SK-N-SH treated with all-trans-retinoic acid at 6 μM for 48 hours (cell line): Measurements from ENCODE around the gene CMIP.

Experiments used
- BACH2 ChIP-seq: fragments of 250-450 bp; sonication (Bioruptor Pico); IDR thresholded peaks from 2 replicates; pipeline ENCODE4 v1.9.0; 2021; ENCODE audit warnings: mild to moderate bottlenecking, borderline replicate concordance
- CSDC2 ChIP-seq: fragments of 250-450 bp; sonication (Bioruptor Pico); IDR thresholded peaks from 2 replicates; pipeline ENCODE4 v1.5.0; 2020; ENCODE audit warnings: mild to moderate bottlenecking, moderate library complexity
- ESRRG ChIP-seq: fragments of 250-450 bp; sonication (Bioruptor Pico); IDR thresholded peaks from 2 replicates; pipeline ENCODE4 v1.6.1; 2021; ENCODE audit warnings: mild to moderate bottlenecking
- PPARA ChIP-seq: fragments of 250-450 bp; sonication (Bioruptor Pico); IDR thresholded peaks from 2 replicates; pipeline ENCODE4 v1.5.0; 2020; ENCODE audit warnings: mild to moderate bottlenecking, borderline replicate concordance
- RARB ChIP-seq: fragments of 250-450 bp; sonication (Bioruptor Pico); IDR thresholded peaks from 2 replicates; pipeline ENCODE4 v1.8.0; 2021; ENCODE audit warnings: mild to moderate bottlenecking, moderate library complexity
- ZFP30 ChIP-seq: fragments of 450-650 bp; formaldehyde crosslinking; IDR thresholded peaks from 2 replicates; pipeline ENCODE4 v1.5.0; 2022; ENCODE audit warnings: mild to moderate bottlenecking, moderate library complexity
- TF ChIP-seq, protein P1 (sequence below): fragments of 250-450 bp; sonication (Bioruptor Pico); IDR thresholded peaks from 2 replicates; pipeline ENCODE4 v1.5.1; 2021; ENCODE audit warnings: mild to moderate bottlenecking, moderate library complexity
- TF ChIP-seq, protein P2 (sequence below): fragments of 250-450 bp; sonication (Bioruptor Pico); IDR thresholded peaks from 2 replicates; pipeline ENCODE4 v1.8.0; 2020; ENCODE audit warnings: mild to moderate bottlenecking, moderate library complexity, borderline replicate concordance
- TF ChIP-seq, protein P3 (sequence below): fragments of 250-450 bp; sonication (Bioruptor Pico); IDR thresholded peaks from 2 replicates; pipeline ENCODE4 v1.5.1; 2020; ENCODE audit warnings: low read depth, mild to moderate bottlenecking, moderate library complexity

DNA sequence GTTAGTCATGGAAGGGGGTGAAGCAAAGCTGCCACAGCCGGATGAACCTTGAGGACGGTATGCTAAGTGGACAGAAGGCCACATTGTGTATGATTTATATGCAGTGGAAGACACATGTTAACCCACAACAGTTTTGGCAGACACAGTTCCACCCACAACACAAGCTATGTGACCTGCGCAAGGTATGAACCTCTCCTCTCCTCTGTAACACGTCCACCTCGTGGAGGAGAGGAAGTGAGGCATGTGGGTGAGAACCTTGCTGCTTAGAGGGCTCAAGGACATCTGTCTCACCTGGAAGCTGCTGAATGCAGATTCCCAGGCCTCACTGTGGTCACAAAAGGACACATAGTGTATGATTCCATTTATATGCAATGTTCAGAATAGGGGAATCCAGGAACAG is 198.3 kb downstream of the CMIP start:
- TF ChIP-seq BACH2 (CRISPR knock-in tag) (no peak), ZFP30 (no peak), PPARA (CRISPR knock-in tag) (no peak), ESRRG (CRISPR knock-in tag) (no peak), RARB (CRISPR knock-in tag) (no peak), CSDC2 (CRISPR knock-in tag) (no peak)
- TF ChIP-seq, protein P1, sequence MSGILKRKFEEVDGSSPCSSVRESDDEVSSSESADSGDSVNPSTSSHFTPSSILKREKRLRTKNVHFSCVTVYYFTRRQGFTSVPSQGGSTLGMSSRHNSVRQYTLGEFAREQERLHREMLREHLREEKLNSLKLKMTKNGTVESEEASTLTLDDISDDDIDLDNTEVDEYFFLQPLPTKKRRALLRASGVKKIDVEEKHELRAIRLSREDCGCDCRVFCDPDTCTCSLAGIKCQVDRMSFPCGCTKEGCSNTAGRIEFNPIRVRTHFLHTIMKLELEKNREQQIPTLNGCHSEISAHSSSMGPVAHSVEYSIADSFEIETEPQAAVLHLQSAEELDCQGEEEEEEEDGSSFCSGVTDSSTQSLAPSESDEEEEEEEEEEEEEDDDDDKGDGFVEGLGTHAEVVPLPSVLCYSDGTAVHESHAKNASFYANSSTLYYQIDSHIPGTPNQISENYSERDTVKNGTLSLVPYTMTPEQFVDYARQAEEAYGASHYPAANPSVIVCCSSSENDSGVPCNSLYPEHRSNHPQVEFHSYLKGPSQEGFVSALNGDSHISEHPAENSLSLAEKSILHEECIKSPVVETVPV, result no peak
- TF ChIP-seq, protein P2, sequence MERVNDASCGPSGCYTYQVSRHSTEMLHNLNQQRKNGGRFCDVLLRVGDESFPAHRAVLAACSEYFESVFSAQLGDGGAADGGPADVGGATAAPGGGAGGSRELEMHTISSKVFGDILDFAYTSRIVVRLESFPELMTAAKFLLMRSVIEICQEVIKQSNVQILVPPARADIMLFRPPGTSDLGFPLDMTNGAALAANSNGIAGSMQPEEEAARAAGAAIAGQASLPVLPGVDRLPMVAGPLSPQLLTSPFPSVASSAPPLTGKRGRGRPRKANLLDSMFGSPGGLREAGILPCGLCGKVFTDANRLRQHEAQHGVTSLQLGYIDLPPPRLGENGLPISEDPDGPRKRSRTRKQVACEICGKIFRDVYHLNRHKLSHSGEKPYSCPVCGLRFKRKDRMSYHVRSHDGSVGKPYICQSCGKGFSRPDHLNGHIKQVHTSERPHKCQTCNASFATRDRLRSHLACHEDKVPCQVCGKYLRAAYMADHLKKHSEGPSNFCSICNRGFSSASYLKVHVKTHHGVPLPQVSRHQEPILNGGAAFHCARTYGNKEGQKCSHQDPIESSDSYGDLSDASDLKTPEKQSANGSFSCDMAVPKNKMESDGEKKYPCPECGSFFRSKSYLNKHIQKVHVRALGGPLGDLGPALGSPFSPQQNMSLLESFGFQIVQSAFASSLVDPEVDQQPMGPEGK (CRISPR knock-in tag), result no peak
- TF ChIP-seq, protein P3, sequence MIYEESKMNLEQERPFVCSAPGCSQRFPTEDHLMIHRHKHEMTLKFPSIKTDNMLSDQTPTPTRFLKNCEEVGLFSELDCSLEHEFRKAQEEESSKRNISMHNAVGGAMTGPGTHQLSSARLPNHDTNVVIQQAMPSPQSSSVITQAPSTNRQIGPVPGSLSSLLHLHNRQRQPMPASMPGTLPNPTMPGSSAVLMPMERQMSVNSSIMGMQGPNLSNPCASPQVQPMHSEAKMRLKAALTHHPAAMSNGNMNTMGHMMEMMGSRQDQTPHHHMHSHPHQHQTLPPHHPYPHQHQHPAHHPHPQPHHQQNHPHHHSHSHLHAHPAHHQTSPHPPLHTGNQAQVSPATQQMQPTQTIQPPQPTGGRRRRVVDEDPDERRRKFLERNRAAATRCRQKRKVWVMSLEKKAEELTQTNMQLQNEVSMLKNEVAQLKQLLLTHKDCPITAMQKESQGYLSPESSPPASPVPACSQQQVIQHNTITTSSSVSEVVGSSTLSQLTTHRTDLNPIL (CRISPR knock-in tag), result no peak
